HFF-Myc (cell line): ENCODE results near the gene NUDCD2.
"Not testable (repeated sequence)": the region's sequence is repeated elsewhere in the genome, so short reads cannot be mapped to it uniquely, and the experiment has no call there.

Experiments
- DNase-seq: peaks from one replicate; pipeline ENCODE4 v3.0.0-alpha.2; 2011; ENCODE audit warnings: low read depth; ENCODE audit errors: extremely low read depth
- H3K4me3 ChIP-seq: replicated peaks from 2 replicates; pipeline ENCODE4 v1.5.1; 2011; ENCODE audit warnings: low read depth, mild to moderate bottlenecking, control low read depth, low read length
- TF ChIP-seq, protein P1 (sequence below): IDR thresholded peaks from 2 replicates; pipeline ENCODE4 v1.5.1; 2012; ENCODE audit warnings: mild to moderate bottlenecking, low read depth, low read length, control low read depth; ENCODE audit errors: missing control alignments

NUDCD2 gene

DNA sequence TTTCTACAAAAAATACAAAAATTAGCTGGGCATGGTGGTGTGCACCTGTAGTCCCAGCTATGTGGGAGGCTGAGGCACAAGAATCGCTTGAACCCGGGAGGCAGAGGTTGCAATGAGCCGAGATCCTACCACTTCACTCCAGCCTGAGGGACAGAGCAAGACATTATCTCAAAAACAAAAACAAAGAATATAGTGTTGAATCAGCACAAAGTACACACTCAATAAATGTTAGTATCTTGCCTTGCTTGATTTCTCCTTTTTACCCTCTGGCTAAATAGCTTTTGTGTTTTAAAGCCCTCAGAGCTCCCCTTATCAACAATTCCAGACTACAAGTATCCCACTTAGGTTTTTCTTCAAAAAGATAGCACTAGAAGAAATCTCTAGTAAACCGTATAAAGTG is 60.0 kb downstream of the NUDCD2 start:
- DNase-seq, result no peak
- TF ChIP-seq, protein P1, sequence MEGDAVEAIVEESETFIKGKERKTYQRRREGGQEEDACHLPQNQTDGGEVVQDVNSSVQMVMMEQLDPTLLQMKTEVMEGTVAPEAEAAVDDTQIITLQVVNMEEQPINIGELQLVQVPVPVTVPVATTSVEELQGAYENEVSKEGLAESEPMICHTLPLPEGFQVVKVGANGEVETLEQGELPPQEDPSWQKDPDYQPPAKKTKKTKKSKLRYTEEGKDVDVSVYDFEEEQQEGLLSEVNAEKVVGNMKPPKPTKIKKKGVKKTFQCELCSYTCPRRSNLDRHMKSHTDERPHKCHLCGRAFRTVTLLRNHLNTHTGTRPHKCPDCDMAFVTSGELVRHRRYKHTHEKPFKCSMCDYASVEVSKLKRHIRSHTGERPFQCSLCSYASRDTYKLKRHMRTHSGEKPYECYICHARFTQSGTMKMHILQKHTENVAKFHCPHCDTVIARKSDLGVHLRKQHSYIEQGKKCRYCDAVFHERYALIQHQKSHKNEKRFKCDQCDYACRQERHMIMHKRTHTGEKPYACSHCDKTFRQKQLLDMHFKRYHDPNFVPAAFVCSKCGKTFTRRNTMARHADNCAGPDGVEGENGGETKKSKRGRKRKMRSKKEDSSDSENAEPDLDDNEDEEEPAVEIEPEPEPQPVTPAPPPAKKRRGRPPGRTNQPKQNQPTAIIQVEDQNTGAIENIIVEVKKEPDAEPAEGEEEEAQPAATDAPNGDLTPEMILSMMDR, result no peak

DNA sequence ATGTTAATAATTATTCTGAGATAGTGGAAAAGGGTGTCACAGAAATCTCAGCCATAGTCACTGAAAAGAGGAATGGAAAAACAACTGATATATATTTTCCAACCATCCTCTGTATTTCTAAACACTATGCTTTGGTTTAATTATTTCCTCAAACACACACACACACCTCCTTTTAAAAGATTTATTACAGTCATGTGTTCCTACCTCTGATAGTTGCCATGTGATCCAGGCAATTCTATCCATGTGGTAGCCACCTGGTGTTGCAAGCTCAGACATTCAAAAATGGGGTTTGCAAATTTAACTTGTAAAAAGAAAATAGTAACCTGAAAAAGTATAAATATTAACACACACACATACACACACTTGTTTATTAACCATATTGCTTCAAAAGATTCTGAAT is 62.5 kb downstream of the NUDCD2 start:
- DNase-seq, result no peak
- TF ChIP-seq, protein P1, result no peak

More for the DNA sequence above, 60.0 kb downstream of the NUDCD2 start:
- H3K4me3 ChIP-seq, result no peak overlapping the region

DNA sequence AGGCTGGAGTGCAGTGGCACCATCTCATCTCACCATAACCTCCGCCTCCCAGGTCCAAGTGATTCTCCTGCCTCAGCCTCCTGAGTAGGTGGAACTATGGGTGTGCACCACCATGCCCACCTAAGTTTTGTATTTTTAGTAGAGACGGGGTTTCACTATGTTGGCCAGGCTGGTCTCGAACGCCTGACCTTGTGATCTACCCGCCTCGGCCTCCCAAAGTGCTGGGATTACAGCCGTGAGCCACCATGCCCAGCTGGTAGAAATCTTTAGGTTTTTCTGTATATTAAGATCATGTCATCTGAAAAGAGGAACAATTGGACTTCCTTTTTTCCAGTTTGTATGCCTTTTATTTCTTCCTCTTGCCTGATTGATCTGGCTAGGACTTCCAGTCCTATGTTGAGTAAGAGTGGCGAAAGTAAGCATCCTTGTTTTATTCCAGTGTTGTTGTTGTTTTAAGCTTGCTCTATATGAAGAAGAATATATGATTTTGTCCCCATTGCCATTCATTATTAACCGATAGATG is 63.0 kb downstream of the NUDCD2 start:
- H3K4me3 ChIP-seq, DNase-seq: not testable (repeated sequence)

More for the DNA sequence above, 62.5 kb downstream of the NUDCD2 start:
- H3K4me3 ChIP-seq, result no peak overlapping the region
